Liver (tissue), 9 donors: Measurements from ENCODE around the gene MRC2. TPM values are rescaled to one million over a fixed set of nuclear protein-coding genes. Genes with fewer than 3 reads are reported as not detected.

Experiments
- DNase-seq: peaks from one replicate; pipeline ENCODE4 v3.0.0-alpha.2; 2017; ENCODE audit warnings: low spot score
- H3K27ac ChIP-seq, 2 donors: one replicate each; pipeline ENCODE4 v1.7.0; 2013; ENCODE audit warnings: inconsistent platforms in 2 of 2, low read length in 2 of 2, control low read depth in 1 of 2, low read depth in 1 of 2, mild to moderate bottlenecking in 1 of 2
- H3K27me3 ChIP-seq, 4 donors: one replicate each; pipeline versions ENCODE4 v1.6.1 to v1.7.0; 2013; ENCODE audit warnings: low read length in 3 of 4, inconsistent platforms in 1 of 4, mild to moderate bottlenecking in 1 of 4, moderate library complexity in 1 of 4; ENCODE audit not compliant: control insufficient read depth in 4 of 4, insufficient read depth in 4 of 4
- H3K36me3 ChIP-seq, 4 donors: one replicate each; pipeline versions ENCODE4 v1.6.1 to v1.7.0; 2013; ENCODE audit warnings: low read length in 3 of 4, mild to moderate bottlenecking in 3 of 4, low read depth in 1 of 4, moderate library complexity in 1 of 4; ENCODE audit not compliant: control insufficient read depth in 4 of 4, insufficient read depth in 3 of 4
- H3K4me1 ChIP-seq, 4 donors: one replicate each; pipeline versions ENCODE4 v1.6.1 to v1.7.0; 2013; ENCODE audit warnings: low read length in 3 of 4, mild to moderate bottlenecking in 3 of 4, moderate library complexity in 1 of 4; ENCODE audit not compliant: control insufficient read depth in 4 of 4, insufficient read depth in 4 of 4
- H3K4me3 ChIP-seq, 3 donors: one replicate each; pipeline versions ENCODE4 v1.6.1 to v1.7.0; 2013; ENCODE audit warnings: low read length in 3 of 3, control low read depth in 1 of 3, low read depth in 1 of 3, mild to moderate bottlenecking in 1 of 3
- H3K9ac ChIP-seq, 2 donors: one replicate each; pipeline ENCODE4 v1.7.0; 2013; ENCODE audit warnings: low read length in 2 of 2, mild to moderate bottlenecking in 2 of 2, moderate library complexity in 2 of 2, control low read depth in 1 of 2, low read depth in 1 of 2
- H3K9me3 ChIP-seq, 4 donors: one replicate each; pipeline versions ENCODE4 v1.6.1 to v1.7.0; 2013; ENCODE audit warnings: low read length in 3 of 4; ENCODE audit not compliant: control insufficient read depth in 4 of 4
- ATF3 ChIP-seq: IDR thresholded peaks from 2 replicates; pipeline ENCODE4 v1.6.1; 2016; ENCODE audit warnings: antibody characterized with exemption
- EGR1 ChIP-seq, 2 donors: IDR thresholded peaks; 2 replicates each; pipeline ENCODE4 v1.6.1; 2016 to 2018; ENCODE audit warnings: antibody characterized with exemption in 2 of 2, low read depth in 2 of 2
- FOXA1 ChIP-seq: IDR thresholded peaks from 2 replicates; pipeline ENCODE4 v1.6.1; 2016; ENCODE audit warnings: antibody characterized with exemption
- FOXA2 ChIP-seq: IDR thresholded peaks from 2 replicates; pipeline ENCODE4 v1.6.1; 2016; ENCODE audit warnings: antibody characterized with exemption
- GABPA ChIP-seq, 2 donors: IDR thresholded peaks in 1 of 2; conservative IDR thresholded peaks in 1 of 2; 2 replicates each; pipeline ENCODE4 v1.6.1; 2016; ENCODE audit warnings: antibody characterized with exemption in 2 of 2, mild to moderate bottlenecking in 1 of 2, moderate library complexity in 1 of 2
- HNF4A ChIP-seq, 2 donors: conservative IDR thresholded peaks; 2 replicates each; pipeline ENCODE4 v1.6.1; 2016; ENCODE audit warnings: antibody characterized with exemption in 2 of 2, mild to moderate bottlenecking in 2 of 2
- HNF4G ChIP-seq: IDR thresholded peaks from 2 replicates; pipeline ENCODE4 v1.6.1; 2016; ENCODE audit warnings: antibody characterized with exemption
- JUND ChIP-seq, 2 donors: IDR thresholded peaks; 2 replicates each; pipeline ENCODE4 v1.6.1; 2016; ENCODE audit warnings: antibody characterized with exemption in 2 of 2
- NR2F2 ChIP-seq: IDR thresholded peaks from 2 replicates; pipeline ENCODE4 v1.6.1; 2016; ENCODE audit warnings: antibody characterized with exemption
- RAD21 ChIP-seq, 2 donors: IDR thresholded peaks; 2 replicates each; pipeline ENCODE4 v1.6.1; 2016; ENCODE audit warnings: antibody characterized with exemption in 2 of 2, mild to moderate bottlenecking in 2 of 2
- REST ChIP-seq: IDR thresholded peaks from 2 replicates; pipeline ENCODE4 v1.6.1; 2016; ENCODE audit warnings: antibody characterized with exemption, mild to moderate bottlenecking
- SP1 ChIP-seq: IDR thresholded peaks from 2 replicates; pipeline ENCODE4 v1.6.1; 2018; ENCODE audit warnings: antibody characterized with exemption, mild to moderate bottlenecking
- TAF1 ChIP-seq: conservative IDR thresholded peaks from 2 replicates; pipeline ENCODE4 v1.6.1; 2016; ENCODE audit warnings: antibody characterized with exemption, mild to moderate bottlenecking
- YY1 ChIP-seq: IDR thresholded peaks from 2 replicates; pipeline ENCODE4 v1.6.1; 2016; ENCODE audit warnings: antibody characterized with exemption, mild to moderate bottlenecking
- WGBS: extraction: QIAGEN DNeasy Blood & Tissue Kit; methylation state at CpG from one replicate; pipeline ENCODE4 v1.1.7; 2013; 5-methylcytosine and 5-hydroxymethylcytosine counted together
- polyA plus RNA-seq, 2 donors: library from polyadenylated mRNA; stranded (reverse) in 1 of 2; unstranded in 1 of 2; fragments of 200-250 nt in 1 of 2; fragments of >200 nt in 1 of 2; fragmentation: Nextera tagmentation in 1 of 2; extraction: Ambion mirVana in 1 of 2; gene quantifications; one replicate each; pipeline versions ENCODE4 v1.2.1 to v1.2.3, GENCODE V29; 2013 to 2015
- total RNA-seq, 2 donors: library from RNA; depleted of rRNA; stranded (reverse); fragments of >200 nt; gene quantifications; one replicate each; pipeline ENCODE4 v1.2.3, GENCODE V29; 2014
- TF ChIP-seq, protein P1 (sequence below): fragments of 150-350 bp; IDR thresholded peaks from 2 replicates; pipeline ENCODE4 v1.5.1; 2017; ENCODE audit warnings: improper control_type of control experiment, low read depth, low read length; ENCODE audit not compliant: missing input control
- TF ChIP-seq, protein P2 (sequence below): IDR thresholded peaks from 2 replicates; pipeline ENCODE4 v1.6.1; 2016; ENCODE audit warnings: antibody characterized with exemption
- donor health status: healthy.
- donor health status: healthy.
- donor health status: healthy.
- donor health status: healthy.
- donor health status: healthy.

The MRC2 gene
- total and polyA plus RNA-seq, 4 donors = 0.49 to 81.1 (median 2.8) TPM

- Histone ChIP-seq H3K27me3 (no peaks in the 10 kb centered on the region), H3K4me1 (peaks cover 0 to 17% (median 9%) of the 10 kb centered on the region in 4 donors), H3K27ac (no peak overlapping the region), H3K9me3 (peaks cover 0 to 6% (median 2%) of the 10 kb centered on the region in 4 donors), H3K4me3 (no peak overlapping the region), H3K9ac (no peak overlapping the region), H3K36me3 (no peaks in the 10 kb centered on the region)
- no peak for DNase-seq
- 88% methylated on average over 9 of the region's 9 CpGs for WGBS
- TF ChIP-seq HNF4G (no peak), JUND (IDR thresholded peaks at IDR 0.05) (no peak), SP1 (no peak), ATF3 (no peak), EGR1 (IDR thresholded peaks at IDR 0.05; ENCODE audit: low read depth in 2 of 2) (no peak), RAD21 (IDR thresholded peaks at IDR 0.05) (no peak), YY1 (no peak), TAF1 (no peak), GABPA (IDR thresholded peaks at IDR 0.05 in 1 of 2, conservative IDR thresholded peaks at IDR 0.05 in 1 of 2) (no peak), HNF4A (conservative IDR thresholded peaks at IDR 0.05) (no peak), FOXA2 (no peak), NR2F2 (no peak), REST (no peak), FOXA1 (no peak)
- TF ChIP-seq, protein P1, sequence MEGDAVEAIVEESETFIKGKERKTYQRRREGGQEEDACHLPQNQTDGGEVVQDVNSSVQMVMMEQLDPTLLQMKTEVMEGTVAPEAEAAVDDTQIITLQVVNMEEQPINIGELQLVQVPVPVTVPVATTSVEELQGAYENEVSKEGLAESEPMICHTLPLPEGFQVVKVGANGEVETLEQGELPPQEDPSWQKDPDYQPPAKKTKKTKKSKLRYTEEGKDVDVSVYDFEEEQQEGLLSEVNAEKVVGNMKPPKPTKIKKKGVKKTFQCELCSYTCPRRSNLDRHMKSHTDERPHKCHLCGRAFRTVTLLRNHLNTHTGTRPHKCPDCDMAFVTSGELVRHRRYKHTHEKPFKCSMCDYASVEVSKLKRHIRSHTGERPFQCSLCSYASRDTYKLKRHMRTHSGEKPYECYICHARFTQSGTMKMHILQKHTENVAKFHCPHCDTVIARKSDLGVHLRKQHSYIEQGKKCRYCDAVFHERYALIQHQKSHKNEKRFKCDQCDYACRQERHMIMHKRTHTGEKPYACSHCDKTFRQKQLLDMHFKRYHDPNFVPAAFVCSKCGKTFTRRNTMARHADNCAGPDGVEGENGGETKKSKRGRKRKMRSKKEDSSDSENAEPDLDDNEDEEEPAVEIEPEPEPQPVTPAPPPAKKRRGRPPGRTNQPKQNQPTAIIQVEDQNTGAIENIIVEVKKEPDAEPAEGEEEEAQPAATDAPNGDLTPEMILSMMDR = no peak
- TF ChIP-seq, protein P2, sequence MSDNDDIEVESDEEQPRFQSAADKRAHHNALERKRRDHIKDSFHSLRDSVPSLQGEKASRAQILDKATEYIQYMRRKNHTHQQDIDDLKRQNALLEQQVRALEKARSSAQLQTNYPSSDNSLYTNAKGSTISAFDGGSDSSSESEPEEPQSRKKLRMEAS = no peak
These were observed 30.2 kb downstream of the MRC2 start for GRCh38 chr17:62657690-62658089.

- Histone ChIP-seq H3K9me3 (peaks cover 0 to 6% (median 2%) of the 10 kb centered on the region in 4 donors), H3K9ac (no peak overlapping the region), H3K4me3 (no peak overlapping the region), H3K27ac (no peak overlapping the region), H3K27me3 (no peaks in the 10 kb centered on the region), H3K4me1 (peaks cover 0 to 12% (median 6%) of the 10 kb centered on the region in 4 donors), H3K36me3 (no peaks in the 10 kb centered on the region)
- DNase-seq = no peak
- no peak for TF ChIP-seq SP1
- TF ChIP-seq, protein P2 = no peak
- TF ChIP-seq NR2F2 = no peak
- 81% methylated on average over 15 of the region's 15 CpGs for WGBS
These were observed 30.9 kb downstream of the MRC2 start for GRCh38 chr17:62658136-62658920.
